ENCODE results near the gene CYP2U1. TPM values are rescaled to one million over a fixed set of nuclear protein-coding genes. Genes with fewer than 3 reads are reported as not detected.
"Not testable (repeated sequence)": the region's sequence is repeated elsewhere in the genome, so short reads cannot be mapped to it uniquely, and the experiment has no call there.

CYP2U1 gene
- total RNA-seq, 1 donor from 2014 or later, result 27.9 TPM

DNA sequence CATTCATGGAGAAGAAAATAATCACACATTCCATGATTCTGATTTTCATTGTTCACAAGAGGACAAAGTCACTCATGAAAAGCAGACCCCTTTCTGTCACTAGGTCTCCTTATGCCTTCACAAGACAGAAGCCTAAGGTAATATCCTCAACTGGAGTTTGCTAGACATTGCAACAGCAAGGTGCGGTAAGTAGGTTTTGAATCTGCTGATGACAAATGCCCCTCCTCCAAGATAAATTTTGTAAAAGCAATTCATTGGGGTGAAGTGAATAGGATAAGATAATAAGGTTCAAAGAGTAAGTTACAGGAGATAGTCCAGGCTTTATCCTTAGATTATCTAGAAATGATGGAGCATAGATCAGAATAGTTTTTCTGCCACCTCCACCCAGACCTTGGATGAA, 16.1 kb upstream of the CYP2U1 start:
- intact Hi-C loops (cut with DNase I), result no loop called here
- DNase-seq (ENCODE audit: low spot score), result no peak
- no peak for ATAC-seq

DNA sequence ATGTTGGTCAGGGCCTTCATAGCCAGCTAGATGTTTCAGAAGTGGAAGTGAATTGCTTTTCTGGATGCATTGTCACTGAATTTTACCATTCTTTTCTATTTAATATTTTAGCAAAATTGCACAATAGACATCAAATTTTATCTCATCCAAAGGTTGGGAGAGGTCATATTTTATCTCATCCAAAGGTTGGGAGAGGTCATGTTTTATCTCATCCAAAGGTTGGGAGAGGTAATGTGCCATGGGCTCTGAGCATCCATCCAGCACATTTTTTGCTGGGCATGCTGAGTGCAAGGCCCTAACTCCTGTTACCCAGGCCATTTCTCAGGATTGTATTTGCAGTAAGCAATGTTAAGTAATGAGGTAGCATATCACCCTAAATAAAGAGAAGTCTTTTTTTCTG, 14.7 kb upstream of the CYP2U1 start:
- DNase-seq (ENCODE audit: low spot score), result no peak
- no peak for ATAC-seq
- intact Hi-C loops (cut with DNase I), result no loop called here

DNA sequence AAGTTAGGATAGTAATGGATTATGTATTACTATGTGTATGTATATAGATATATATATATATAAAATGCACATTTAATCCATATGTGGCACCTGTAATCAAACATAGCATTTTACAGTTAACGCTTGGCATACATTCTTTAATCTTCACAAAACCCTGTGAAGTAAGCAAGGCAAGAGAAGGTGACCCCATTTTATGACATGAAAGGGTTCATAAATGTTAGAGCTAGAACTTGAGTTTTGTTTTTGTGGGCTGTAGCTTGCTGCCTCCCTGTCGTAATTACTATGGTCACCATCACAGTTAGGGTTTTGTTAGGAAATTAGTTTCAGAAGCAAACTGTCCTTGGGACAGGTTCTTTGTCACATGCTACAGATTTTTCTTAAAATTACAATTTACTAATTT, 13.8 kb upstream of the CYP2U1 start:
- no peak for ATAC-seq
- intact Hi-C loops (cut with DNase I), result no loop called here
- DNase-seq (ENCODE audit: low spot score), result no peak

DNA sequence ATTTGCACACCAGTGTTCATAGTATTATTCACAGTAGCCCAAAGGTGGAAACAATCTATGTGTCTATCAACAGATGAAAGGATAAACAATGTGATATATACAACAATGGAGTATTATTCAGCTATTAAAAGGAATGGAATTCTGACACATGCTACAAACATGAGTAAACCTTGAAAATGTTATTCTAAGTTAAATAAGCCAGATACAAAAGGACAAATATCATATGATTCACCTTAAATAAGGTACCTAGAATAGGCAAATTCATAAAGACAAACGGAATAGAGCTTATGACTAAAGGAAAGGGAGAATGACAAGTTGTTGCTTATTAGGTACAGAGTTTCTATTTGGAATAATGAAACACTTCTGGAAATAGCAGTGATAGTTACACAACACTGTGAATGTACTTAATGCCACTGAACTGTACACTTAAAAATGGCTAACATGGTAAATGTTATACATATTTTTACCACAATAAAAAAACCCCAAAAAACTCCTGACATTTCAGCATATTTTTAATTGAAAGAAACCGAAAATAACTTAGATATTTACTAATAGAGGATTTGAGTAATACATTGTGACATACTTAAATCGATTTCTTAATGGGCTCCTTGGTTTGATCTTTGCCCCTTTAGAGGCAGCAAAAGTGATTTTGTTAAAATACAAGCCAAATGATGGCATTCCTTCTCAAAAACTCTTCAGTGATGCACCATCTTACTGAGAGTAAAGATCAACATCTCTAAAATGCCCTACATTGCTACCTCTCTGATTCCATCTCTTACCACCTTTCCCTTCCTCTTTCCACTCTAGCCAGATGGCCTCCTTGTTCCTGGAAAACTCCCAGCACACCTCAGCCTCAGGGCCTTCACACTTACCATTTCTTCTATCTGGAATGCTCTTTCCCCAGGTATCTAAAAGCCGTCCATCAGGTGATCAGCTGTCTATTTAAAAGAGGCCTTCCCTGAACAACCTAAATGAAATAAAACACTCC, 8.6 kb upstream of the CYP2U1 start:
- ATAC-seq, result no peak
- no peak for DNase-seq (ENCODE audit: low spot score)
- intact Hi-C loops (cut with DNase I), result no loop called here

DNA sequence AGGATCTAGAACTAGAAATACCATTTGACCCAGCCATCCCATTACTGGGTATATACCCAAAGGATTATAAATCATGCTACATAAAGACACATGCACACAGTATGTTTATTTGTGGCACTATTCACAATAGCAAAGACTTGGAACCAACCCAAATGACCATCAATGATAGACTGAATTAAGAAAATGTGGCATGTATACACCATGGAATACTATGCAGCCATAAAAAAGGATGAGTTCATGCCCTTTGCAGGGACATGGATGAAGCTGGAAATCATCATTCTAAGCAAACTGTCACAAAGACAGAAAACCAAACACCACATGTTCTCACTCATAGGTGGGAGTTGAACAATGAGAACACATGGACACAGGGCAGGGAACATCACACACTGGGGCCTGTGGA, 5.6 kb upstream of the CYP2U1 start:
- ATAC-seq; intact Hi-C loops (cut with DNase I); DNase-seq (ENCODE audit: low spot score): not testable (repeated sequence)

DNA sequence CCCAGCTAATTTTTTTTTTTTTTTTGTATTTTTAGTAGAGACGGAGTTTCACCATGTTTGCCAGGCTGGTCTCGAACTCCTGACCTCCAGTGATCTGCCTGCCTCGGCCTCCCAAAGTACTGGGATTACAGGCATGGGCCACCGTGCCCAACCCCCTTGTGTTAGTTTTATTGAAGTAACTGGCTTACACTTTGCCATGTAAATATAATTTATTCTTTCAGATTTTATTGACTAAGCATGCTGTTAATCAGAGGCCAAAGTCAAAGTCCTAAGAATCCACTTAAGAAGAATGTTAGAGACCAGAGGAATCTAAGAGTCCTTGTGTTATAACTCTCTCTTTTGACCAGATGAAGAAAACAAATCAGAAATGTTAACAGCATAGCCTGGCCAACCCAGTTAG, 4.5 kb upstream of the CYP2U1 start:
- DNase-seq (ENCODE audit: low spot score); intact Hi-C loops (cut with DNase I); ATAC-seq: not testable (repeated sequence)

DNA sequence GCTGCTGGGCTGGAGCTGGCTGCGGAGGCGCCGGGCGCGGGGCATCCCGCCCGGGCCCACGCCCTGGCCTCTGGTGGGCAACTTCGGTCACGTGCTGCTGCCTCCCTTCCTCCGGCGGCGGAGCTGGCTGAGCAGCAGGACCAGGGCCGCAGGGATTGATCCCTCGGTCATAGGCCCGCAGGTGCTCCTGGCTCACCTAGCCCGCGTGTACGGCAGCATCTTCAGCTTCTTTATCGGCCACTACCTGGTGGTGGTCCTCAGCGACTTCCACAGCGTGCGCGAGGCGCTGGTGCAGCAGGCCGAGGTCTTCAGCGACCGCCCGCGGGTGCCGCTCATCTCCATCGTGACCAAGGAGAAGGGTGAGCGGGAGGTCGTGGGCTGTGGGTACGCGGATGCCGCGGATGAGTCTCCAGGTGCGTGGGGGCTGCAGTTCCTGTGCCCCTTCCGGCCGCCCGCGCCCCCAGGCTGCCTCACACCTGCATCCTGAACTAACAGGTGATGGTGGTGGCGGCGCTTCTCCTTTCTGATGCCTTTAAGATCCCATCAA, 499 bp downstream of the CYP2U1 start:
- DNase-seq (ENCODE audit: low spot score) (peak; percentile 68), ATAC-seq (no peak)
- intact Hi-C loops (cut with DNase I), result no loop called here

DNA sequence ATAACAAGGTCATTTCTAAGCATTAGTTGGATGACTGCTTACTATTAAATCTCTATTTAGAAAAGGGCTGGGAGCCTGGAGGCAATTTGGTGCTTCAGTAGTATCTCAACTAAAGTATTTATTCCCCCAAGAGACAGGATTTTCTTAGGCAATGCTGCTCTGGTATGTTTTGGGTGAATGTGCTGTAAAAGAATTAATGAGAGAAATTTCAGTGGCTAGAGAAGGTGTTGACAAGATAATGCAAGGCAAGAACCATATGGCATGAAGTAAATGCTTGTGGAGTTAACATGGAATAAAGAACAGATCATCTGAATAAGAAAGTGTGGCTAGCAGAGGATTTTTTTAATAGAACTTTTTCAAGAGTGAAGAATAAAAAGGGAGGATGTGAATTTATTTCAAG, 3.9 kb downstream of the CYP2U1 start:
- intact Hi-C loops (cut with DNase I), result no loop called here
- no peak for ATAC-seq
- DNase-seq (ENCODE audit: low spot score), result no peak

DNA sequence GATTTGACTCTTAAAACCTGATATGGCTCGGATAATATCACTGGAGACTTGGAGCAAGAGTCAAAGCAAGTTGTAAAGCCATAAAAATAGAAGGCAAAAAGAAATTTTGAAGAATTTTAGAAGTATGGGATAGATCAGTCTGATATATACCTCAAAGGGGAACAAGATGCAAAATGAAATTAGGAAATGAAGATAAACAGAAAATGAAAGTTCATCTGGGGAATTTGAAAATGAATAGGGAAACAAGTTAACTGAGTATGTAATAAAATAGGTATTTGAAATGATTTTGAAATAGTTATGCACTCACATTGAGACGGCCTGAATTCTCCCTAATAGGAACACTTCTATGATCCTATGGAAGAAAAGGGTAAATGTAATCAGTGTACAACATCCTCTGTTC, 5.7 kb downstream of the CYP2U1 start:
- intact Hi-C loops (cut with DNase I), result no loop called here
- DNase-seq (ENCODE audit: low spot score) (no peak), ATAC-seq (no peak)

DNA sequence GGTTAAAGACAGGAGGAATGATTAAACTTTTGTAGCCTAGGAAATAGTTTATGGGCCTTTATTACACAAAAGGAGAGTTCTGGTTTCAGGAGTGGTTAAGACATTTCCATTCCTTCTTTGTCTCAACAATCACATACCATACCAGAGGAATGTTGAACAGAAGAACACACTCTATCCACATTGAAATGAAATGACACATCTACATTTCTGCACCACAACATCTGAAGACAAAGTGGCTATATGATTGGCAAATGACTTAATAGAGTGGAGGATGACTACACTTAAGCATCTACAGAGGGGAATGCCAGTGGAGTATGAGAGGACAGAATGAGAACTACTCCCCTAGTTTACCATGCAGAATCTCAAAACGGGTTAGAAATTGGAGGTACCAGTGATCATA, 8.0 kb downstream of the CYP2U1 start:
- ATAC-seq (no peak), DNase-seq (ENCODE audit: low spot score) (no peak)
- intact Hi-C loops (cut with DNase I), result no loop called here

DNA sequence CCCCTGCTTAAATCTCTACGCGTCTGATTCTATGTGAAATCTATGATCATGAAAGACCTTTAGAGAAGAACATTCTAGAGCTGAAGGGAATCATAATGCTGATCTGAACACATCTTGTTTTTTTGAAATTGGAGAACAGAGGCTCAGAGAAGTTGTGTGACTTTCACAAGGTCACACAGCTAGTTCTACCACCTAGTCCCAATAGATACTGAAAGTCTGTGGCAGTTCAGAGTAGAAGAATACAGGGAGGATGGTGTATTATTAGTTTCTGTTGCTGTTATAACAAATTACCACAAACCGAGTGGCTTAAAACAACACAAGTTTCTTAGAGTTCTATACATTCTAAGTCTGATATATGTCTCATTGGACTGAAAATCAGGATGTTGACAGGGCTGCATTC, 14.5 kb downstream of the CYP2U1 start:
- ATAC-seq (no peak), DNase-seq (ENCODE audit: low spot score) (no peak)
- intact Hi-C loops (cut with DNase I), result no loop called here

DNA sequence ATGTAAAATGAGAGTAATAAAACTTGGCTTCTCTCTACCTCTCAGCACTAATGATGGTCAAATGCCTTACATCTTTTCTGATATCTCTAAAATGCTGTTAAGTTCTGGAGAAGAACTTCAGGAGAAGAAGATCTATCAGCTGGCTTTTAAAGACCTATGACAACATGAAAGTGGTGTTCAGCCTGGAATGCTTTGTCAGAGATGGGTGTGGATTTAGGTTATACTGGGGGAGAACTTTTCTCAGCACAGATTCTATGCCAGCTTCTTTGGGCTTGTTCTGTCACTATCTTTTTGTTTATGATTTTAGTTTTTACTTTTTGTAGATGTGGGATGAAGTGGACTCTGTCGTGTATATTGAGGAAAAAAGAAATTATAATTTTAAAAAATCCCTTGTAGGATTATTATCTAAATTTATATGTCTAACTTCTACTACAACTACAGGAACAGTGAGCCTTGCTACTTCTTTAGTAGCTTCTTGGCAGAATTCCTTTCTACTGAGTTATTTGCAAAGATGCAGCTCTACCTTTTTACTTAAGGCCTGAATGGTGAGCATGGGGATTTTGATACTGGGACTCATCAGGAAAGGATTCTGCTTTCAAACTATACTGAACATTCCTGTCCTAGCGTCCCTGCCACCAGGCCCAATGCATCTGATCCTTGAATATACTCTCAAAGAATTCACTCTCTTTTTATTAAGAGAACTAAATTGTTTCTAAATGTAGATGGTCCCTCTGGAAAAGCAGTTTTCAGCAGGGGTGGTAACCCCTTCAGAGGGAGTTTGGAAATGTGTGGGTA, 19.6 kb downstream of the CYP2U1 start:
- intact Hi-C loops (cut with DNase I), result no loop called here
- no peak for DNase-seq (ENCODE audit: low spot score)
- no peak for ATAC-seq

DNA sequence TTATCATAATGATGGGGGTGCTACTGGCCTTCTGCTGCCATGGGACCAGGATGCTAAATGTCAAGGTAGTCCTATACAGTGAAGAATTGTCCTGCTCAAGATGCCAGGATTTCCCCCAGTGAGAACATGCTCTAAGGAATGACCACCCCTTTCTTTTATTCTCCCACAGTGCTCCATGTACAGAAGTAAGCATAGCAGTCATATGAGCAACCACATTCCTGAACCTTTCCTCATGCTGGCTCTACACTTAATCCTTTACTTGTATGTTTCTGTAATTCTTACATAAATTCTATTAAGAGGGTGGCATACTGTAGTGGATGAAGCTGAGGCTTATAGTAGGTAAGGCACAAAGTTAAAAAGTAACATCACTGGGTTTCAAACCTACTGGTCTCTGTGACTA, 20.2 kb downstream of the CYP2U1 start:
- intact Hi-C loops (cut with DNase I), result no loop called here
- no peak for ATAC-seq
- no peak for DNase-seq (ENCODE audit: low spot score)

DNA sequence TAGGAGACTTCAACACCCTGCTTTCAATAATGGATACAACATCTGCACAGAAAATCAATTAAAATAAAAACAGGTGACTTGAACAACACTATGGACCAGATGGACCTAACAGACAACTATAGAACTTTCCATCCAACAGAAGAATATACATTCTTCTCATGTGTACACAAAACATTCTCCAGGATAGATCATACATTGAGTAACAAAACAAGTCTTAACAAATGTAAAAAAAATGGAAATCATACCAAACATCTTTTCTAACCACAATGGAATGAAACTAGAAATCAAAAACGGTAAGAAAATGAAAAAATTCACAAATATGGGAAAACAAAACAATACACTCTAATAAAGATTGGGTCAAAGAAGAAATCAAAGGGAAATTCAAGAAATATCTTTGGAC, 24.7 kb downstream of the CYP2U1 start:
- no peak for DNase-seq (ENCODE audit: low spot score)
- ATAC-seq, result no peak
- intact Hi-C loops (cut with DNase I), result no loop called here

DNA sequence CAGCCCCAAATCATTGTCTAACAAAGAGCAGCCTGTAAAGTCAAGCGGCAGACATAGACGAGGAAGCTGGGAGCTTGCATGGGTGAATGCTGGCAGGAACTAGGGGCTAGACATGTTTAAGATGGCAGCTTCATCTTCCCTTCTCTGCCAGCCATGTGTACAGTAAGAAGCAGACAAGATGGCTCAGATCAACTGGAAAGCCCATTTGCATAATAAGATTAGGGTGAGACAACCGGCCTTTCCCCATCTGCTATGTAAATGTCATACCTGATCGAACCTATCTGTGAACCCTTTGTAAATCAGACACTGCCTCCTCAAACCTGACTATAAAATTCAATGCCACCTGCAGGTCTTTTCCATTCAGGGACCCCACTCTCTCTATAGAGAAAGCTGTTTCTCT, 35.6 kb downstream of the CYP2U1 start:
- DNase-seq (ENCODE audit: low spot score) (no peak), ATAC-seq (no peak)
- intact Hi-C loops (cut with DNase I), result no loop called here

DNA sequence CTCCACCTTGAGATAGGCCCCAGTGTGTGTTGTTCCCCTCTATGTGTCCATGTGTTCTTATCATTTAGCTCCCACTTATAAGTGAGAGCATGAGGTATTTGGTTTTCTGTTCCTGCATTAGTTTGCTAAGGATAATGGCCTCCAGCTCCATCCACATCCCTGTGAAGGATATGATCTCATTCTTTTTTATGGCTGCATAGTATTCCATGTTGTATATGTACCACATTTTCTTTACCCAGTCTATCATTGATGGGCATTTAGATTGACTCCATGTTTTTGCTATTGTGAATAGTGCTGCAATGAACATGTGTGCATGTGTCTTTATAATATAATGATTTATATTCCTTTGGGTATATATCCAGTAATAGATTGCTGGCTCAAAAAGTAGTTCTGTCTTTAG, 36.2 kb downstream of the CYP2U1 start:
- ATAC-seq; DNase-seq (ENCODE audit: low spot score); intact Hi-C loops (cut with DNase I): not testable (repeated sequence)

DNA sequence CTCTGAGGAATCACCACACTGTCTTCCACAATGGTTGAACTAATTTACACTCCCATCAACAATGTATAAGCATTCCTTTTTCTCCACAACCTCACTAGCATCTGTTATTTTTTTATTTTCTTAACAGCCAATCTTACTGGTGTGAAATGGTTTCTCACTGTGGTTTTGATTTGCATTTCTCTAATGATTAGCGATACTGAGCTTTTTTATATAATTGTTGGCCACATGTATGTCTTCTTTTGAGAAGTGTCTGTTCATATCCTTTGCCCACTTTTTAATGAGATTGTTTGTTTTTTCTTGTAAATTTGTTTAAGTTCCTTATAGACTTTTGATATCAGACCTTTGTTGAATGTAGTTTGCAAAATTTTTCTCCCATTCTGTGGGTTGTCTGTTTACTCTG, 36.6 kb downstream of the CYP2U1 start:
- DNase-seq (ENCODE audit: low spot score); intact Hi-C loops (cut with DNase I); ATAC-seq: not testable (repeated sequence)

DNA sequence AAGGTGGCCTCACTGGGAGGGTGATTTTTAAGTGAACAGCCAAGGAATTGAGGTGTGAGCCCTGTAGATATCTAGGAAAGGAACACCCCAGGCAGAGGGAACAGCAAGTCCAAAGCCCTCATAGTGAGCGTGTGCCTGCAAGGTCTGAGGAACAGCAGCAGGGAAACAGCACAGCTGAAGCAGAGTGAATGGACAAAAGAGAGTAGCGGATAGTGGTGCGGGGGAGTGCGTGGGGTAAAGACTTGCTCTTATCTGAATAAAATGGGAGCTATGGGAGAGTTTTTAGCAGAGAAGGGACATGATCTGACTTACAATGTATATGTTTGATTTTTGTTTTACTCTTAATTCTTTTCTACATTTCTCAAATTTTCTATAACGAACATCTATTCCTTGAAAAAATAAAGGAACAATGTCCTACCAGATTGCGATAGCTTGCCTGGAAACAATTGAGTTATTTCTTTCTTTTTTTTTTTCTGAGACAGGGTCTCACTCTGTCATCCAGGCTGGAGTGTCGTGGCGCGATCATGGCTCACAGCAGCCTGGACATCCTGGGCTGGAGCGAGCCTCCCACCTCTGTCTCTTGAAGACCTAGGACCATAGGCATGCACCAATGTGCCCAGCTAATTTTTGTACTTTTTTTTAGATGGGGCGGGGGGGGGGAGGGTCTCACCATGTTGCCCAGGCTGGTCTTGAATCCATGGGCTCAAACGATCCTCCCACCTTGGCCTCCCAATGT, 38.9 kb downstream of the CYP2U1 start:
- intact Hi-C loops (cut with DNase I), result no loop called here
- ATAC-seq (no peak), DNase-seq (ENCODE audit: low spot score) (no peak)

DNA sequence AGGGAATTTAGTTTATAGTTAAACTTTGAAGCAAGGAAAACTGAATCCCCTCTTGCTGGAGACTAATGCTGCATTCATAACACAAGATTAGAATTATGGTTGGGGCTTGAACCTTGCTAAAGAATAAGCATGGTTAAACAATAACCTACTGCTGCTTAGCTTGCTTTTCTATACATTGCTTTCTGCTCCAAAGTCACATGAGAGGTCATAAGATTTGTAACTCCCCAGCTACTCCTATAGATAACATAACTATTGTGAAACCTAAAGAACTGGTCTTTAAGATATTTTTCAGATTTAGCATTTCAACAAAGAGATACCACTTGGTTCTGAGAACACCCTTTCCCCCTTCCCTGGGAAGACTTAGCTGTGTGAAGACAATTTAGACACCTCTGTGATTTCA, 41.3 kb downstream of the CYP2U1 start:
- DNase-seq (ENCODE audit: low spot score) (no peak), ATAC-seq (no peak)
- intact Hi-C loops (cut with DNase I), result no loop called here
